GM23248 (cell line): ENCODE results near the gene CLCNKB. TPM values are rescaled to one million over a fixed set of nuclear protein-coding genes. Genes with fewer than 3 reads are reported as not detected.

Experiments used
- DNase-seq: peaks from one replicate; pipeline ENCODE4 v3.0.0-alpha.2; 2015
- H2AFZ ChIP-seq: fragments of 200-600 bp; sonication (generic); 2 replicates; pipeline ENCODE4 v1.6.1; 2016; ENCODE audit warnings: antibody characterized with exemption
- H3F3A ChIP-seq: fragments of 200-600 bp; sonication (generic); 2 replicates; pipeline ENCODE4 v1.6.1; 2016; ENCODE audit warnings: mild to moderate bottlenecking, antibody characterized with exemption, mixed run types; ENCODE audit not compliant: insufficient read depth
- H3K27ac ChIP-seq: fragments of 200-600 bp; sonication (generic); 2 replicates; pipeline ENCODE4 v1.5.1; 2016; ENCODE audit warnings: mild to moderate bottlenecking
- H3K27me3 ChIP-seq: fragments of 200-600 bp; sonication (generic); replicated peaks from 2 replicates; pipeline ENCODE4 v1.6.1; 2016; ENCODE audit warnings: mild to moderate bottlenecking; ENCODE audit not compliant: insufficient read depth
- H3K36me3 ChIP-seq: fragments of 200-600 bp; sonication (generic); 2 replicates; pipeline ENCODE4 v1.6.1; 2016; ENCODE audit warnings: low read depth, mild to moderate bottlenecking
- H3K4me1 ChIP-seq: fragments of 200-600 bp; sonication (generic); 2 replicates; pipeline ENCODE4 v1.6.1; 2016; ENCODE audit warnings: mild to moderate bottlenecking; ENCODE audit not compliant: insufficient read depth
- H3K4me2 ChIP-seq: fragments of 200-600 bp; sonication (generic); one replicate; pipeline ENCODE4 v1.6.1; 2016; ENCODE audit warnings: mild to moderate bottlenecking; ENCODE audit not compliant: unreplicated experiment
- H3K4me3 ChIP-seq: fragments of 200-600 bp; sonication (generic); 2 replicates; pipeline ENCODE4 v1.5.1; 2016; ENCODE audit warnings: mild to moderate bottlenecking
- H3K79me2 ChIP-seq: fragments of 200-600 bp; sonication (generic); 2 replicates; pipeline ENCODE4 v1.6.1; 2016; ENCODE audit warnings: mild to moderate bottlenecking; ENCODE audit not compliant: insufficient read depth
- H3K9ac ChIP-seq: fragments of 200-600 bp; sonication (generic); 2 replicates; pipeline ENCODE4 v1.6.1; 2016; ENCODE audit warnings: mild to moderate bottlenecking
- H3K9me2 ChIP-seq: fragments of 200-600 bp; sonication (generic); 2 replicates; pipeline ENCODE4 v1.6.1; 2016; ENCODE audit warnings: mixed run types, mild to moderate bottlenecking, moderate library complexity; ENCODE audit not compliant: insufficient read depth
- H3K9me3 ChIP-seq: fragments of 200-600 bp; sonication (generic); one replicate; pipeline ENCODE4 v1.6.1; 2017; ENCODE audit warnings: low read depth
- H4K20me1 ChIP-seq: fragments of 200-600 bp; sonication (generic); 2 replicates; pipeline ENCODE4 v1.6.0; 2016; ENCODE audit not compliant: insufficient read depth
- EZH2 ChIP-seq: fragments of 200-600 bp; sonication (generic); IDR thresholded peaks from 2 replicates; pipeline ENCODE4 v1.6.1; 2018; ENCODE audit warnings: antibody characterized with exemption, mild to moderate bottlenecking; ENCODE audit not compliant: insufficient read depth, poor library complexity, severe bottlenecking
- EZH2phosphoT487 ChIP-seq: fragments of 200-600 bp; sonication (generic); IDR thresholded peaks from 2 replicates; pipeline ENCODE4 v1.6.1; 2018; ENCODE audit warnings: antibody characterized with exemption, moderate library complexity, mild to moderate bottlenecking, low read depth; ENCODE audit not compliant: insufficient read depth
- WGBS, 2 experiments: methylation state at CpG; one replicate each; pipeline ENCODE4 v1.1.6; 2015 to 2017; ENCODE audit warnings: low lambda C conversion rate in 2 of 2, low coverage in 1 of 2; ENCODE audit errors: missing lambda C conversion rate in 2 of 2; 5-methylcytosine and 5-hydroxymethylcytosine counted together
- in situ Hi-C: fragments of 300-500 bp; cut with MboI; formaldehyde crosslinking; loops from 2 replicates; pipeline ENCODE4 v1.15.0; 2020
- polyA plus RNA-seq: library from polyadenylated mRNA; unstranded; fragments of >200 nt; fragmentation: Nextera tagmentation; extraction: Ambion mirVana; gene quantifications from 2 replicates; pipeline ENCODE4 v1.2.1, GENCODE V29; 2016
- total RNA-seq: library from RNA; depleted of rRNA; stranded (reverse); fragments of >200 nt; shearing (Covaris generic); gene quantifications from 2 replicates; pipeline ENCODE4 v1.2.3, GENCODE V29; 2014

Gene CLCNKB
- total and polyA plus RNA-seq, 2 experiments from 2014 or later, result not detected

GRCh38 chr1:16085522-16085921 lies 41.9 kb downstream of the CLCNKB start:
- no peaks in the 10 kb centered on the region for H3K9me3 ChIP-seq
- no peak for DNase-seq
- no peak overlapping the region for H3K27ac ChIP-seq
- peaks cover 11% of the 10 kb centered on the region for H3K4me1 ChIP-seq
- no peaks in the 10 kb centered on the region for H4K20me1 ChIP-seq
- 68 to 77% methylated on average over 5 to 6 of the region's 6 CpGs for WGBS, 2 experiments
- no peak overlapping the region for H2AFZ ChIP-seq
- H3K9me2 ChIP-seq, result no peaks in the 10 kb centered on the region
- TF ChIP-seq EZH2 (no peak), EZH2phosphoT487 (no peak)
- no peaks in the 10 kb centered on the region for H3K36me3 ChIP-seq
- no peaks in the 10 kb centered on the region for H3K27me3 ChIP-seq
- H3K79me2 ChIP-seq, result no peaks in the 10 kb centered on the region
- no peak overlapping the region for H3K9ac ChIP-seq
- no peak overlapping the region for H3K4me3 ChIP-seq
- no peak overlapping the region for H3K4me2 ChIP-seq
- in situ Hi-C loops, result loop anchor here (10.0 to 25.0 kb wide), 2 partner anchors 159 to 277 kb away; partner anchors contain the start of genes FBXO42 and SZRD1
- no peaks in the 10 kb centered on the region for H3F3A ChIP-seq

- Histone ChIP-seq H3K4me3 (no peak overlapping the region), H3K9ac (no peak overlapping the region), H2AFZ (no peak overlapping the region), H3K9me3 (no peaks in the 10 kb centered on the region), H3K27me3 (no peaks in the 10 kb centered on the region), H3K79me2 (no peaks in the 10 kb centered on the region), H3K4me1 (peaks cover 11% of the 10 kb centered on the region), H4K20me1 (no peaks in the 10 kb centered on the region), H3K9me2 (no peaks in the 10 kb centered on the region), H3K27ac (no peak overlapping the region), H3F3A (no peaks in the 10 kb centered on the region), H3K36me3 (no peaks in the 10 kb centered on the region), H3K4me2 (no peak overlapping the region)
- in situ Hi-C loops, result loop anchor here (10.0 to 25.0 kb wide), 2 partner anchors 157 to 275 kb away; partner anchors contain the start of genes FBXO42 and SZRD1
- no peak for DNase-seq
- WGBS, 2 experiments, result 65 to 72% methylated on average over 7 of the region's 7 CpGs
- no peak for TF ChIP-seq EZH2
- no peak for TF ChIP-seq EZH2phosphoT487
These were observed 44.2 kb downstream of the CLCNKB start for GRCh38 chr1:16087733-16088132.

GRCh38 chr1:16088351-16088911 lies 44.8 kb downstream of the CLCNKB start:
- H3K9ac ChIP-seq, result no peak overlapping the region
- peaks cover 11% of the 10 kb centered on the region for H3K4me1 ChIP-seq
- H3K4me2 ChIP-seq, result no peak overlapping the region

GRCh38 chr1:16088996-16089395 lies 45.4 kb downstream of the CLCNKB start:
- in situ Hi-C loops, result loop anchor here (10.0 to 25.0 kb wide), 2 partner anchors 156 to 273 kb away; partner anchors contain the start of genes FBXO42 and SZRD1
- Histone ChIP-seq H4K20me1 (no peaks in the 10 kb centered on the region), H3K79me2 (no peaks in the 10 kb centered on the region), H2AFZ (no peak overlapping the region), H3F3A (0 out of 2 replicates have a peak, but pooled peaks cover 3% of the 10 kb centered on the region), H3K36me3 (no peaks in the 10 kb centered on the region), H3K27ac (0 out of 2 replicates have a peak overlapping the region, but pooled peaks have one; percentile 28), H3K9me3 (no peaks in the 10 kb centered on the region), H3K4me2 (no peak overlapping the region), H3K9ac (no peak overlapping the region), H3K4me1 (peaks cover 11% of the 10 kb centered on the region), H3K27me3 (no peaks in the 10 kb centered on the region), H3K4me3 (no peak overlapping the region), H3K9me2 (no peaks in the 10 kb centered on the region)
- WGBS, 2 experiments, result 44 to 49% methylated on average over 8 to 9 of the region's 9 CpGs
- peak; percentile 92 for DNase-seq
- no peak for TF ChIP-seq EZH2phosphoT487
- no peak for TF ChIP-seq EZH2

More at GRCh38 chr1:16088351-16088911, 44.8 kb downstream of the CLCNKB start:
- Histone ChIP-seq H3K9me2 (no peaks in the 10 kb centered on the region), H3K9me3 (no peaks in the 10 kb centered on the region), H3K36me3 (no peaks in the 10 kb centered on the region), H3K27ac (0 out of 2 replicates have a peak overlapping the region, but pooled peaks have one; percentile 28), H2AFZ (no peak overlapping the region), H3K4me3 (no peak overlapping the region), H3F3A (no peaks in the 10 kb centered on the region), H3K27me3 (no peaks in the 10 kb centered on the region), H4K20me1 (no peaks in the 10 kb centered on the region), H3K79me2 (no peaks in the 10 kb centered on the region)
- WGBS, 2 experiments, result 87 to 88% methylated on average over 17 of the region's 17 CpGs
- TF ChIP-seq EZH2, result no peak
- no peak for TF ChIP-seq EZH2phosphoT487
- in situ Hi-C loops, result loop anchor here (10.0 to 25.0 kb wide), 2 partner anchors 156 to 274 kb away; partner anchors contain the start of genes FBXO42 and SZRD1
- DNase-seq, result no peak
